Activated naive CD4-positive, alpha-beta T cell treated with anti-CD3 and anti-CD28 coated beads for 36 hours (primary cell): Measurements from ENCODE around the gene GABBR2. TPM values are rescaled to one million over a fixed set of nuclear protein-coding genes. Genes with fewer than 3 reads are reported as not detected.

Experiments used
- CTCF ChIA-PET: fragments of 350-600 bp; sonication (Branson Sonifier 250); formaldehyde crosslinking; loops from one replicate; lab custom pipeline; 2021; ENCODE audit warnings: antibody characterized with exemption; lab: Charles Lee
- DNase-seq: peaks from one replicate; pipeline ENCODE4 v3.0.0-alpha.2; 2020
- H3K27ac Mint-ChIP-seq: one replicate; pipeline ENCODE4 v1.8.0; 2021; ENCODE audit warnings: mild to moderate bottlenecking, mixed read lengths
- H3K27me3 Mint-ChIP-seq: one replicate; pipeline ENCODE4 v1.8.0; 2021; ENCODE audit warnings: low read depth, mixed read lengths
- H3K36me3 Mint-ChIP-seq: one replicate; pipeline ENCODE4 v1.8.0; 2021; ENCODE audit warnings: low read depth, mixed read lengths
- H3K4me1 Mint-ChIP-seq: one replicate; pipeline ENCODE4 v1.8.0; 2021; ENCODE audit warnings: low read depth, mixed read lengths
- H3K4me3 Mint-ChIP-seq: one replicate; pipeline ENCODE4 v1.8.0; 2021; ENCODE audit warnings: mild to moderate bottlenecking, moderate library complexity, mixed read lengths
- H3K9me3 Mint-ChIP-seq: one replicate; pipeline ENCODE4 v1.8.0; 2021; ENCODE audit warnings: mixed read lengths
- intact Hi-C: fragments of 100-400 bp; cut with micrococcal nuclease; formaldehyde crosslinking; loops from one replicate; pipeline ENCODE4 v1.15.1; 2023
- total RNA-seq, 2 experiments: library from RNA; stranded (reverse); gene quantifications; one replicate each; pipeline ENCODE4 v1.2.3, GENCODE V29; 2021

GABBR2 gene
- total RNA-seq, 2 experiments from 2014 or later, result not detected

- peaks cover 49% of the 10 kb centered on the region for H3K27me3 Mint-ChIP-seq
- H3K9me3 Mint-ChIP-seq, result no peaks in the 10 kb centered on the region
- intact Hi-C loops, result no loop called here
- CTCF ChIA-PET, result no interaction called here
- H3K4me3 Mint-ChIP-seq, result no peak overlapping the region
- H3K27ac Mint-ChIP-seq, result no peak overlapping the region
- peak; percentile 20 for DNase-seq
- H3K36me3 Mint-ChIP-seq, result no peaks in the 10 kb centered on the region
- peaks cover 3% of the 10 kb centered on the region for H3K4me1 Mint-ChIP-seq
These were observed 1.5 kb upstream of the GABBR2 start for GRCh38 chr9:98709968-98710965.

- intact Hi-C loops, result no loop called here
- H3K9me3 Mint-ChIP-seq, result no peaks in the 10 kb centered on the region
- CTCF ChIA-PET, result no interaction called here
- H3K4me3 Mint-ChIP-seq, result no peak overlapping the region
- peaks cover 56% of the 10 kb centered on the region for H3K27me3 Mint-ChIP-seq
- no peak overlapping the region for H3K27ac Mint-ChIP-seq
- H3K4me1 Mint-ChIP-seq, result peaks cover 3% of the 10 kb centered on the region
- H3K36me3 Mint-ChIP-seq, result no peaks in the 10 kb centered on the region
- DNase-seq, result no peak
These were observed 417 bp downstream of the GABBR2 start for GRCh38 chr9:98708103-98708932.

GRCh38 chr9:98707166-98708102 lies 1.3 kb downstream of the GABBR2 start:
- peak; percentile 53 for DNase-seq
- Mint-ChIP-seq H3K36me3 (no peaks in the 10 kb centered on the region), H3K27ac (no peak overlapping the region)

DNA sequence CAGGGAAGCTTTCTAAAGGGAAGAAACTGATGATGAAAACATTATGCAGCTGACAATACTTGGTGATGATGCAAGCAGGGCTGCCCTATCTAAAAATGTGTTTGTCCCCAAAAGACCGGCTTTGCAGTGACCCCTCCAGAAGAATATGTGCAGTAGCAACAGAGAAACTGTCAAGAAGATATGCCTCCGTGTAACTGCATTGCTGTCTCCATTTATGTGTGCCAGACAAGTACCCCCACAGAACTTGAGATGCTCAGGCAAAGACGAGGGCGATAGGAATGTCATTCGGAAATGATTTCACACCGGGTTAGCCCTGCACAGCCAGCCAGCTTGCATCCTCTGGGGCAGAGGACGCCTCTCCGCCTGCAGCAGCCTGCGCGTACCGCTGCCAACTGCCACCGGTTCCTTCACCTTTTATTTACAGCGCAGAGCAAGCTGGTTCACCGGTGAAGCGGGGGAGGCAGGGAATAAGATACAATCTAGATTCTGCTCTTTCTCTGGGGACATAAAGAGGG lies 2.0 kb downstream of the GABBR2 start:
- Mint-ChIP-seq H3K9me3 (no peaks in the 10 kb centered on the region), H3K36me3 (no peaks in the 10 kb centered on the region), H3K4me3 (no peak overlapping the region), H3K27me3 (peaks cover 58% of the 10 kb centered on the region), H3K4me1 (peaks cover 3% of the 10 kb centered on the region), H3K27ac (no peak overlapping the region)
- no peak for DNase-seq
- CTCF ChIA-PET, result no interaction called here
- intact Hi-C loops, result loop anchor here (1.0 to 2.0 kb wide), 2 partner anchors 170 to 391 kb away; no protein-coding TSS in a partner anchor

More at GRCh38 chr9:98707166-98708102, 1.3 kb downstream of the GABBR2 start:
- peaks cover 3% of the 10 kb centered on the region for H3K4me1 Mint-ChIP-seq
- H3K9me3 Mint-ChIP-seq, result no peaks in the 10 kb centered on the region
- H3K27me3 Mint-ChIP-seq, result peaks cover 61% of the 10 kb centered on the region
- no peak overlapping the region for H3K4me3 Mint-ChIP-seq
- CTCF ChIA-PET, result no interaction called here
- intact Hi-C loops, result loop anchor here (1.0 to 2.0 kb wide), 2 partner anchors 171 to 392 kb away; no protein-coding TSS in a partner anchor

DNA sequence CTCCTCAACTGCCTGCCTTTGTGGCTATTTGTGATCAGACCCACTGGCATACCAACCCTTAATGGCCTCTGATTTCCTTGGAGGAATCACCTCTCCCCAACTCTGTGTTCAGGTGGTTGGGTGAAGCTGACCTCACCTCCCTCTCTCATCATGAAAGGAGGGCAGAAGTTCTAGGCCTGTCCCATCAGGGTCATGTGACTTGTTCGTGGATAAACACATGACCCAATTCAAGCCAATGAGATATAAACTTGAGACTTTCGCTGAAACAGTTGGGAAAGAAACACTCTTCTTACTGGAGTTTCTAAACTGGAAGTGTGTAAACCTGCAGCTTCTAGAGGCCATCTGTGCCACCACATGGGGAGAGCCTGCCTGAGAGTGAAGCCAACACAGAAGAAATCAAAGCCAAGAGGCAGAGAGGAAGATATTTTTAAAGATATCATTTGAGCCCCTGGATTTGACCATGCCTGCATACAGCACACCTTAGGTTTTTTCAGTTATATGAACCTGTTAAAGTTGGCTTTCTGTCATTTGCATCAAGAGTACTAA lies 5.8 kb downstream of the GABBR2 start:
- H3K4me3 Mint-ChIP-seq, result no peak overlapping the region
- H3K27ac Mint-ChIP-seq, result no peak overlapping the region
- DNase-seq, result no peak
- H3K27me3 Mint-ChIP-seq, result peaks cover 37% of the 10 kb centered on the region
- H3K36me3 Mint-ChIP-seq, result no peaks in the 10 kb centered on the region
- CTCF ChIA-PET, result no interaction called here
- H3K9me3 Mint-ChIP-seq, result no peaks in the 10 kb centered on the region
- H3K4me1 Mint-ChIP-seq, result peaks cover 3% of the 10 kb centered on the region
- intact Hi-C loops, result no loop called here

- no peak overlapping the region for H3K4me3 Mint-ChIP-seq
- peaks cover under 1% of the 10 kb centered on the region for H3K4me1 Mint-ChIP-seq
- H3K9me3 Mint-ChIP-seq, result no peaks in the 10 kb centered on the region
- intact Hi-C loops, result no loop called here
- CTCF ChIA-PET, result no interaction called here
- no peaks in the 10 kb centered on the region for H3K36me3 Mint-ChIP-seq
- H3K27ac Mint-ChIP-seq, result no peak overlapping the region
- no peak for DNase-seq
- H3K27me3 Mint-ChIP-seq, result peaks cover 36% of the 10 kb centered on the region
These were observed 6.4 kb downstream of the GABBR2 start for GRCh38 chr9:98702340-98702739.

GRCh38 chr9:98701576-98701975 lies 7.2 kb downstream of the GABBR2 start:
- Mint-ChIP-seq H3K4me3 (no peak overlapping the region), H3K27me3 (peaks cover 28% of the 10 kb centered on the region), H3K4me1 (no peaks in the 10 kb centered on the region), H3K36me3 (no peaks in the 10 kb centered on the region), H3K27ac (no peak overlapping the region), H3K9me3 (no peaks in the 10 kb centered on the region)
- CTCF ChIA-PET, result no interaction called here
- intact Hi-C loops, result no loop called here
- no peak for DNase-seq

- intact Hi-C loops, result no loop called here
- CTCF ChIA-PET, result no interaction called here
- DNase-seq, result no peak
- Mint-ChIP-seq H3K27ac (no peak overlapping the region), H3K36me3 (no peaks in the 10 kb centered on the region), H3K9me3 (no peaks in the 10 kb centered on the region), H3K27me3 (peaks cover 25% of the 10 kb centered on the region), H3K4me3 (no peak overlapping the region), H3K4me1 (no peaks in the 10 kb centered on the region)
These were observed 7.9 kb downstream of the GABBR2 start for GRCh38 chr9:98700801-98701200.

DNA sequence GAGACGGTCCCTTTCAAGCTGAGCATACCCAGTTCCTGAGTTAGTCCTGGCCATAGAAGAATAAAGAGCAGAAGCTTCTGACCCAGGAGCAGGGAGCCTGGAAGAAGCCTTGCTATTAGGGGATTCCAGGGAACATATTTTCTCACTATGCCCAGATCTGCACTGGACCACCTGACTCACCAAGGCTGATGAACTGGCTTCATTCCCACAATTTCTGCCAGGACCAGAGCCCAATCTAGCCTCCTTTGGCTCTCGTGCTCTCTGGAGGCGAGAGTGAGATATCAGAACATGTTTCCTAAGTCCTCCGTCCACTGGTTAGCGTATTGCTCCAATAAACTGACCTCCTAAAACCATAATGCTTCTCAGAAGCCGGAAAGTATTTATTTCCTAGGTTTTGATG lies 9.9 kb downstream of the GABBR2 start:
- H3K4me3 Mint-ChIP-seq, result no peak overlapping the region
- peaks cover 14% of the 10 kb centered on the region for H3K27me3 Mint-ChIP-seq
- no peaks in the 10 kb centered on the region for H3K9me3 Mint-ChIP-seq
- intact Hi-C loops, result no loop called here
- CTCF ChIA-PET, result no interaction called here
- no peaks in the 10 kb centered on the region for H3K36me3 Mint-ChIP-seq
- no peaks in the 10 kb centered on the region for H3K4me1 Mint-ChIP-seq
- DNase-seq, result no peak
- no peak overlapping the region for H3K27ac Mint-ChIP-seq

- CTCF ChIA-PET, result no interaction called here
- intact Hi-C loops, result no loop called here
These were observed 13.8 kb downstream of the GABBR2 start for GRCh38 chr9:98694943-98695342.

DNA sequence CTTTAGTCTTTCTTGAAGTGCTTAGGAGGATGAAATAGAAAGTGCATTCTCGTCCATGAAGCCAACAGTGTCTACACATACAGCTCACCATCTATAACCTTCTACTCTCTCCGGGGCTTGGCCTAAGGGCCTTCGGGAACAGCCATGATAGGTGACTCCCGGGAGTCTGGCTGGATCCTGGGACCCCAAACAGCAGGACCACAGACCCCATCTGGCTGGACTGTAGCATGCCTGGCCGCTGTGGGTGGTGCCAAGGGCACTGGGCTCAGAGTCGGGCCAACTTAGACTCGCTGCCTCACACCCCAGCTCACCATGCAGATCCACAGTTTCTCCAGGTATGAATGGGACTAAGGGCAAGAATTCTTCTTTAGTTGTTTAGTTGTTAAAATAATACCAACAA lies 16.3 kb downstream of the GABBR2 start:
- Mint-ChIP-seq H3K27ac (no peak overlapping the region), H3K36me3 (no peaks in the 10 kb centered on the region), H3K9me3 (no peaks in the 10 kb centered on the region), H3K4me1 (no peaks in the 10 kb centered on the region), H3K4me3 (no peak overlapping the region), H3K27me3 (peaks cover 3% of the 10 kb centered on the region)
- CTCF ChIA-PET, result interaction anchor here (1.4 kb wide), 1 partner anchor 84 kb away, joined by 3 read pairs; no protein-coding TSS in a partner anchor
- no peak for DNase-seq
- intact Hi-C loops, result no loop called here

More at GRCh38 chr9:98694943-98695342, 13.8 kb downstream of the GABBR2 start:
- Mint-ChIP-seq H3K4me1 (no peaks in the 10 kb centered on the region), H3K27ac (no peak overlapping the region), H3K27me3 (peaks cover 5% of the 10 kb centered on the region), H3K36me3 (no peaks in the 10 kb centered on the region), H3K9me3 (no peaks in the 10 kb centered on the region), H3K4me3 (no peak overlapping the region)
- no peak for DNase-seq
